Measurements from ENCODE around the gene CTNNA2. TPM values are rescaled to one million over a fixed set of nuclear protein-coding genes. Genes with fewer than 3 reads are reported as not detected.
A peak's percentile ranks its signal among the peaks of the same experiment; 100 is the strongest.

The CTNNA2 gene
- polyA plus RNA-seq, 1 experiment: not detected

DNA sequence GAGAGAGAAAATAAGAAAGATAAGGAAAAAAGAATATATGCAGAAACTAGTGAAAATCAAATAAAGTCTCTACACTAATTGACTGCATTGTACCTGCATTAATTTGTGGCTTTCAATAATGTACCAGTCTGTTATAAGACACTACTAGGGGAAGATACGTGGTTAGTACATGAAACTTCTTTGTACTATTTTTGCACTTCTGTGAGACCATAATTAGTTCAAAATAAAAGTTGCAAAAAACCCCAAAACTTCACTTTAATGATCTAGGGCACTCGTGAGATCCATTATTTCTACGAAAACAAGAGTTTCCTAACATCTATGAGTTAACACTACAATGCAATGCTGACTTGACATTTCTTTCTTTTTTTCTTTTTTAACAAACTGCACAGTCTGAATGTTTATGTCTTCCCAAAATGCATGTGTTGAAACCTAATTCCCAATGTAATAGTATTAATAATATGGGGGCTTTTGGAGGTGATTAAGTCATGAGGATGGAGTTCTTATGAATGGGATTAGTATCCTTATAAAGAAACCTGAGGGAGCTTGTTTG lies 954.5 kb downstream of the CTNNA2 start:
- H3K27ac ChIP-seq (ENCODE audit: low read depth, low read length): no peak overlapping the region
- CTCF ChIA-PET: no interaction called here
- TF ChIP-seq, protein P1, sequence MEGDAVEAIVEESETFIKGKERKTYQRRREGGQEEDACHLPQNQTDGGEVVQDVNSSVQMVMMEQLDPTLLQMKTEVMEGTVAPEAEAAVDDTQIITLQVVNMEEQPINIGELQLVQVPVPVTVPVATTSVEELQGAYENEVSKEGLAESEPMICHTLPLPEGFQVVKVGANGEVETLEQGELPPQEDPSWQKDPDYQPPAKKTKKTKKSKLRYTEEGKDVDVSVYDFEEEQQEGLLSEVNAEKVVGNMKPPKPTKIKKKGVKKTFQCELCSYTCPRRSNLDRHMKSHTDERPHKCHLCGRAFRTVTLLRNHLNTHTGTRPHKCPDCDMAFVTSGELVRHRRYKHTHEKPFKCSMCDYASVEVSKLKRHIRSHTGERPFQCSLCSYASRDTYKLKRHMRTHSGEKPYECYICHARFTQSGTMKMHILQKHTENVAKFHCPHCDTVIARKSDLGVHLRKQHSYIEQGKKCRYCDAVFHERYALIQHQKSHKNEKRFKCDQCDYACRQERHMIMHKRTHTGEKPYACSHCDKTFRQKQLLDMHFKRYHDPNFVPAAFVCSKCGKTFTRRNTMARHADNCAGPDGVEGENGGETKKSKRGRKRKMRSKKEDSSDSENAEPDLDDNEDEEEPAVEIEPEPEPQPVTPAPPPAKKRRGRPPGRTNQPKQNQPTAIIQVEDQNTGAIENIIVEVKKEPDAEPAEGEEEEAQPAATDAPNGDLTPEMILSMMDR (IDR thresholded peaks at IDR 0.05; ENCODE audit: low read depth, low read length): no peak
- POLR2A ChIA-PET: no interaction called here
- no peak overlapping the region for H3K4me3 ChIP-seq (ENCODE audit: low read depth, low read length)
- no peaks in the 10 kb centered on the region for H3K27me3 ChIP-seq (ENCODE audit: control insufficient read depth, insufficient read depth, low read length)
- DNase-seq (ENCODE audit: low read depth, low spot score): no peak
- H3K9me3 ChIP-seq (ENCODE audit: control insufficient read depth, insufficient read depth, low read length): no peaks in the 10 kb centered on the region

DNA sequence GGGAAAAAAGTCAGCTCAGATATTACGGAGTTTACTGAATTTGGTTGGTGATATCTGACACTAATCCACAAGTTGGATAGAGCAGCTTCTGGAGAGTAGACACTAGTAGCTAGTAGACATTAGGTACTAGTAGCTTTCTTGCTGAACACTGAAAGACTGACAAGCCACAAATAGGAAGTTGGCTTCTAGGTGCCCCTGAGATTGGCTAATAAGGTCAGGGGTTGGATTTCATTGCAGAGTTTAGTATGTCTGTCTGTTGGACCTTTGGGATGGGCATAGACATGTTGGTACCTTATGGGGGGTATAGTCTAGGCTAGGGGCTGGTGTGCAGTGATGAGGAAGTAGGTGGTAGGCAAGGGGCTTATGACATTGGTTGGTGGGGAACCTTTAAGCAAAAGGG lies 956.6 kb downstream of the CTNNA2 start:
- no peak overlapping the region for H3K27ac ChIP-seq (ENCODE audit: low read depth, low read length)
- H3K9me3 ChIP-seq (ENCODE audit: control insufficient read depth, insufficient read depth, low read length): no peaks in the 10 kb centered on the region
- TF ChIP-seq, protein P1 (IDR thresholded peaks at IDR 0.05; ENCODE audit: low read depth, low read length): no peak
- DNase-seq (ENCODE audit: low read depth, low spot score): no peak
- H3K4me3 ChIP-seq (ENCODE audit: low read depth, low read length): no peak overlapping the region
- H3K27me3 ChIP-seq (ENCODE audit: control insufficient read depth, insufficient read depth, low read length): no peaks in the 10 kb centered on the region
- POLR2A ChIA-PET: no interaction called here
- CTCF ChIA-PET: no interaction called here

DNA sequence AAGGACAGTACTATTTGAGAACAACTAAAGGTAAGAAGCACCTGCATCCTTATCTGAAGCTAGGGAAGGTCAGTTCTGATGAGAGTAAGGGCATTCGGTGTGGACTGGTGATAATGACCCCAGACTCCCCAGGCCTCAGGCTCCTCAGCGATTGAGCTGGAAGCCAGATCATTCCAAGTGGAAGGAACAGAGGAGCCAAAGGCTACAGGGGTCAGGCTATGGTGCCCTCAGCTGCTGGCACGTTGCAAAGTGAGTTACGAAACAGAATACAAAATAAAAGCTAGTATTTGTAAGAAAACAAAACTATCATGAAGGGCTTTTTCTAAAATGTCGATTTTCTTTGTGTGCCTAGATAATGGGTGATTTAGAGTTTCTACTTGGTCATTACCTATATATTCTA lies 960.2 kb downstream of the CTNNA2 start:
- Histone ChIP-seq H3K27ac (ENCODE audit: low read depth, low read length) (no peak overlapping the region), H3K27me3 (ENCODE audit: control insufficient read depth, insufficient read depth, low read length) (no peaks in the 10 kb centered on the region), H3K9me3 (ENCODE audit: control insufficient read depth, insufficient read depth, low read length) (no peaks in the 10 kb centered on the region), H3K4me3 (ENCODE audit: low read depth, low read length) (no peak overlapping the region)
- ChIA-PET POLR2A (no interaction called here), CTCF (interaction anchor here (1.0 to 1.3 kb wide), 4 partner anchors 12 to 27 kb away, joined by 3 to 6 read pairs (median 4); no protein-coding TSS in a partner anchor)
- DNase-seq (ENCODE audit: low read depth, low spot score): no peak
- TF ChIP-seq, protein P1 (IDR thresholded peaks at IDR 0.05; ENCODE audit: low read depth, low read length): no peak

DNA sequence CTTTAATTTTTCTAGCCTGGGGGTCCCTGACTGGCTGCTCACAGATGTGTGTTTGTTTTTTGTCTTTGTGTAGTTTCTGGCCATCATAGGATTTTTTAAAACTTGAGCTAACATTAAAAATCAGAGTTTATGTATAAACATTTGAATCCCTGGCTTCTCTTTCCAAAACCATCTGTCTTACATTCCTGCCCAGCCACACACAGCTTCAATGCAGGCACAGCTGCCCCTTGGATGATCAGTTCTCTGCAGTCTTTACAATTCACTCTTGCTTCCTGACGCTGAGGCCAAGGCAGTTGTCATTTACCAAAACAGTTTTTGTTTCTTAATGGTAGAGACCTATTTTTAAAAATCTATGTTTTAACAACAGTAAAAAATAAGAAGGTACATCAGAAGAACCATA lies 960.9 kb downstream of the CTNNA2 start:
- ChIA-PET CTCF (interaction anchor here (1.0 to 1.3 kb wide), 4 partner anchors 12 to 26 kb away, joined by 3 to 6 read pairs (median 4); no protein-coding TSS in a partner anchor), POLR2A (no interaction called here)
- H3K4me3 ChIP-seq (ENCODE audit: low read depth, low read length): no peak overlapping the region
- H3K27ac ChIP-seq (ENCODE audit: low read depth, low read length): no peak overlapping the region
- no peaks in the 10 kb centered on the region for H3K27me3 ChIP-seq (ENCODE audit: control insufficient read depth, insufficient read depth, low read length)
- H3K9me3 ChIP-seq (ENCODE audit: control insufficient read depth, insufficient read depth, low read length): no peaks in the 10 kb centered on the region
- TF ChIP-seq, protein P1 (IDR thresholded peaks at IDR 0.05; ENCODE audit: low read depth, low read length): no peak
- peak; percentile 3 for DNase-seq (ENCODE audit: low read depth, low spot score)

DNA sequence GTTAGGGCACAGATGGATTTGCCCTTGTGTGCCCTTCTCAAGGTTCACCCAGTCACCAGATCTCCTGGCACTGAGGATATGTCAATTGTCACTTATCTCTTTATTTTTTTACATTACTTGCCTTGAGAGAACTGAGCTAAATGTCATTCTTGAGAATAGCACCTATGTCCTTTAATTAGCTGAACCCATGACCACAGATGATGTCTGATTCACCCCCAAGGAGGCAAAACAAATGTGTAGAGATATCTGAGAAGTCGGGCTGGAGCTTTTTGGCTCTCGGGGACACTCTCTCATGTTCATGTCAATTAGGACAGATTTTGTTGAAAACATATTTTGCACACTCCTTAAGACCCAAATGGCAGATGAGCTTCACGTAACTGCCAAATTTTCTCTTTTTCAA lies 963.1 kb downstream of the CTNNA2 start:
- Histone ChIP-seq H3K9me3 (ENCODE audit: control insufficient read depth, insufficient read depth, low read length) (no peaks in the 10 kb centered on the region), H3K27me3 (ENCODE audit: control insufficient read depth, insufficient read depth, low read length) (no peaks in the 10 kb centered on the region), H3K4me3 (ENCODE audit: low read depth, low read length) (no peak overlapping the region), H3K27ac (ENCODE audit: low read depth, low read length) (no peak overlapping the region)
- ChIA-PET POLR2A (no interaction called here), CTCF (interaction anchor here (2.3 kb wide), 1 partner anchor 23 kb away, joined by 15 read pairs; no protein-coding TSS in a partner anchor)
- TF ChIP-seq, protein P1 (IDR thresholded peaks at IDR 0.05; ENCODE audit: low read depth, low read length): no peak
- no peak for DNase-seq (ENCODE audit: low read depth, low spot score)
